NOMO-1 treated with DMSO at 0.1 percent for 48 hours (cell line): Measurements from ENCODE around the gene USP21.

Source experiments
- DNase-seq: peaks from one replicate; lab custom pipeline; 2025; ENCODE audit not compliant: unreplicated experiment; lab: John Stamatoyannopoulos, UW

USP21 gene

DNA sequence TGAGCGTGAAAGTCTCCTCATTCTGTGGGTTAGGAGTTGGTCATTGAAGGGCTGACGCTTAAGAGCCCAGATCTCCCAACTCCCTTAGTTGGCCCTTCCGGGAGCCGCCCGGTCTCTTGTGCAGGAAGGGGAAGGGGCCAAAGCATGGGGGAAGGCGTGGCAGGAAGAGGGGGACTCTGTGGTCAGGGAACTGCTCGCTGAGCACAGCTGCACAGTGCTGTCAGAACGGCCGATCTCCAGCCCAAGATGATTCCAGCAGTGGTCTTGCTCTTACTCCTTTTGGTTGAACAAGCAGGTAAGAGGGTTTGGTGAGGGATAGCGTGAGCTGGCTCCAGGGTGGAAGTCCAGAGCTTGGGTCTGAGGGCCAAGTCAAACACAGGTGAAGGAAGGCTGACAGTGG lies 55.8 kb downstream of the USP21 start, which contains the start of gene FCER1G:
Gene FCER1G (plus strand): TSS at position 220 of the 400 bp plus-strand sequence. CDS start 27 bp downstream, at position 247.
- peak; percentile 63 for DNase-seq
